GM12801 (cell line): ENCODE measurements around the gene R3HCC1L.

Experiments
- CTCF ChIP-seq: IDR thresholded peaks from one replicate; pipeline ENCODE4 v1.5.1; 2011; ENCODE audit warnings: control low read depth; ENCODE audit not compliant: insufficient read length; ENCODE audit errors: extremely low read depth

The R3HCC1L gene

GRCh38 chr10:98196985-98197384 lies 62.5 kb downstream of the R3HCC1L start:
- no peak for TF ChIP-seq CTCF

- TF ChIP-seq CTCF, result no peak
Measured at GRCh38 chr10:98201760-98202159, 67.3 kb downstream of the R3HCC1L start.

- TF ChIP-seq CTCF, result no peak
Measured at GRCh38 chr10:98202378-98202777, 67.9 kb downstream of the R3HCC1L start.

GRCh38 chr10:98205351-98205750 lies 70.9 kb downstream of the R3HCC1L start:
- TF ChIP-seq CTCF, result no peak

GRCh38 chr10:98208925-98209324 lies 74.5 kb downstream of the R3HCC1L start:
- no peak for TF ChIP-seq CTCF

- no peak for TF ChIP-seq CTCF
Measured at GRCh38 chr10:98209441-98209840, 75.0 kb downstream of the R3HCC1L start.

GRCh38 chr10:98212196-98212595 lies 77.7 kb downstream of the R3HCC1L start:
- TF ChIP-seq CTCF, result no peak

- TF ChIP-seq CTCF, result no peak
Measured at GRCh38 chr10:98213740-98214139, 79.3 kb downstream of the R3HCC1L start.
